NCI-H82 treated with DMSO at 0.1 percent for 48 hours (cell line): ENCODE results near the gene CDK11A.

Experiments used
- DNase-seq: peaks from one replicate; lab custom pipeline; 2025; ENCODE audit not compliant: unreplicated experiment; lab: John Stamatoyannopoulos, UW

The CDK11A gene

GRCh38 chr1:1724035-1724864 lies at the start of gene CDK11A:
Gene CDK11A (minus strand): TSS chr1:1724357. CDS start chr1:1722818, 1,539 bp downstream.
- DNase-seq, result peak; percentile 79

- DNase-seq, result no peak
Measured at GRCh38 chr1:1773874-1774273, 49.7 kb upstream of the CDK11A start.

- no peak for DNase-seq
Measured at GRCh38 chr1:1771096-1771495, 46.9 kb upstream of the CDK11A start.

- no peak for DNase-seq
Measured at GRCh38 chr1:1770102-1770501, 45.9 kb upstream of the CDK11A start.

GRCh38 chr1:1768249-1768992 lies 44.3 kb upstream of the CDK11A start:
- no peak for DNase-seq

- no peak for DNase-seq
Measured at GRCh38 chr1:1764876-1765470, 40.8 kb upstream of the CDK11A start.

- no peak for DNase-seq
Measured at GRCh38 chr1:1763657-1764621, 39.8 kb upstream of the CDK11A start.

GRCh38 chr1:1761504-1762376 lies 37.6 kb upstream of the CDK11A start:
- no peak for DNase-seq

GRCh38 chr1:1760715-1761114 lies 36.6 kb upstream of the CDK11A start:
- no peak for DNase-seq

GRCh38 chr1:1760345-1760650 lies 36.1 kb upstream of the CDK11A start:
- DNase-seq, result no peak

GRCh38 chr1:1759456-1760344 lies 35.5 kb upstream of the CDK11A start:
- no peak for DNase-seq

- no peak for DNase-seq
Measured at GRCh38 chr1:1758692-1759455, 34.7 kb upstream of the CDK11A start.

- DNase-seq, result no peak
Measured at GRCh38 chr1:1758059-1758621, 34.0 kb upstream of the CDK11A start.

- no peak for DNase-seq
Measured at GRCh38 chr1:1757422-1758058, 33.4 kb upstream of the CDK11A start.

GRCh38 chr1:1756661-1757421 lies 32.7 kb upstream of the CDK11A start:
- no peak for DNase-seq

GRCh38 chr1:1755852-1756251 lies 31.7 kb upstream of the CDK11A start:
- DNase-seq, result no peak

- no peak for DNase-seq
Measured at GRCh38 chr1:1755426-1755825, 31.3 kb upstream of the CDK11A start.
